ENCODE measurements around the gene PACS2.

The PACS2 gene

DNA sequence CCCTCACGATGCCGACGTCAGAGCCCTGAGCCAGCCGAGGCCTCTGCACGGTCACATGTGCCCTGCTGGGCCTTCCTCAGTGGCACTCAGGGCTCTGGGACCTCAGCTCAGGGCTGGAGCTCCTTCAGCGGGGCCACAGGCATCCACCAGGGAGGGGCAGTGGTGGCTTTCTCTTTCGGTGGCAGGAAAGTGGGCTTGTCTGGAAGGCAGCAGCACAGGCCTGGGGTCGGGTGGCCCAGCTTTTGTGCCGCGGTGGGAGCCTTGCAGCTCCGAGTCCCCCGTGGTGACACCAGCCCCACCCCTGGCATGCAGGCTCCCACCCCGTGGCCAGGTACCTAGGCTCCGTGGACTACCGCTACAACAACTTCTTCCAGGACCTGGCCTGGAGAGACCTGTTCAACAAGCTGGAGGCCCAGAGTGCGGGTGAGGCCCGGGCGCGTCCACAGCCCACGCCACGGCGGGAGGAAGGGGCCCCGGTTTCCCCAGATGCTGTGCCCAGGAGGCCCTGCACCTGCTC, 69.6 kb downstream of the PACS2 start:
- DNase-seq (ENCODE audit: extremely low read depth in 1 of 2, low read depth in 1 of 2): no peak

DNA sequence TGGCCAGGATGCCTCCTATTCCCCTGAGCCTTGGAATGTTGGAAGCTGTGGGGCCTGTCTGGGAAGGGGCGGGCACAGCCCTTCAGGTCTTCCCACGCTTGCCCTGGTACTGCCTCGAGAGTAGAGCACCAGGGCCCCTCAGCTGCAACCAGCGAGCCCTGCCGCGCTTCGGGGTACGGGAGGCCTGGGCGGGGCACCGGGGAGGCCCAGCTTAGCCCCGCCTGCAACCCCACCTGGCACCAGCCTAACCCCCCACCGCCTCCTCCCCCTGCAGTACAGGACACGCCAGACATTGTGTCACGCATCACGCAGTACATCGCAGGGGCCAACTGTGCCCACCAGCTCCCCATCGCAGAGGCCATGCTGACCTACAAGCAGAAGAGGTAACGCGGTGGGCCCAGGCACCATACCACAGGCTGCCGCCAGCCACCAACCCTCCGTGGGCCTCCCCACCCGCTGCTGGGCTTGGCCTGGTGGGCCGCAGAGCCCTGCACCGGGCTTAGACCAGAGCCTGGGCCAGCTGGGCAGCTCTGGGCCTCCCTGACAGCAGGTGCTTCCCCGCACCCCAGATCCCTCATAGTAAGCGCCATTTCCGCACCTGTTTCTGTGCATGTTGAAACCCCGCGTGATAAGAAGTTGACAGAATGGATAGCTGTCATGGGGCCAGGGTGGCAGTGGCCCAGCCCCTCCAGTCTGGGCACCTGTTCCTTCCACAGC, 70.2 kb downstream of the PACS2 start:
- no peak for DNase-seq (ENCODE audit: extremely low read depth in 1 of 2, low read depth in 1 of 2)

DNA sequence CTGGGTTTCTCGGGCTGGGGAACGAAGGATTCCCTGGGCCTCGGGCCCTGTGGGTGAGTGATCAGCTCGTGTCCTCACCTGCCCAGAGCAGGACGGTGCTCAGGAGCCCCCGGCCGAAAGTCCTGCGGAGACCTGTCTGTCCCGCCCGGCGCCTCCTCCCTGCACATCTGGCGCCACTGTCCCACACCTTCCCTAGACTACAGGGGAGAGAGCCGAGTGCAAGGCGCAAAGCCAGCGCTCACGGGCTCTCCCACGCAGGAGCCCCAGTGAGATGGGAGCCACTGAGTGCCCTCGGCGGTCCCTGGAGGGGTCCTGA, 70.7 kb downstream of the PACS2 start:
- DNase-seq (ENCODE audit: extremely low read depth in 1 of 2, low read depth in 1 of 2): no peak

DNA sequence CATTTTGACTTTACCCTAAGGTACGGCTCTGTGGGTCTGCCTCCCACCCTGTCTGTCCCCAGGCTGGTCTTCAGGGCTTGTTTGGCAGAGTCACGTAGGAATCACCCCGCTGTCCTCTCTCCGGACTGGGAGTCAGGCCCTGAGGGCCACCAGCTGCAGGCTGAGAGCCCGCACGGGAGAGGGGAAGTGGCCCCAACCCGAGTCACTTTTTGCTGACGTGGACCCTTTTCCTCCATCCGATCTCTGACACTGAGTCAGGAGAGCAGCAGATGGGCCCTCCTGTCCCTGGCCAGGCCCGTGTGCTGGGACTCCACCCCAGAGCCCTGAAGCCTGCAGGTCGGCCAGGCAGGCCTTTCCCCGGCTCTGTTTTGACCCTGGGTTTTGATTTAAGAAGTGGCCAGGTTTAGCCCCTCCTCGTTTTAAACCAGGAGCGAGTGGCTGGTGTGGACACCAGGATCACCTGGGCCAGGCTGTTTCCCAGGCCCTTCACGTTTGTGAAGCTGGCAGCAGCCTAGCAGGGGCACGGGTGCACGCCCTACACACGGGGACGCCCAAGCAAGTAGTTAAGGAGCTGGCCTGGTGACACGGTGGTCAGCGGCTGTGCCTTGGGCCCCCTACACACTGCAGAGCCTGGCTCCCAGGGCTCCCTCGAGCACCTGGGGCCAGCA, 71.3 kb downstream of the PACS2 start:
- DNase-seq (ENCODE audit: extremely low read depth in 1 of 2, low read depth in 1 of 2): no peak

DNA sequence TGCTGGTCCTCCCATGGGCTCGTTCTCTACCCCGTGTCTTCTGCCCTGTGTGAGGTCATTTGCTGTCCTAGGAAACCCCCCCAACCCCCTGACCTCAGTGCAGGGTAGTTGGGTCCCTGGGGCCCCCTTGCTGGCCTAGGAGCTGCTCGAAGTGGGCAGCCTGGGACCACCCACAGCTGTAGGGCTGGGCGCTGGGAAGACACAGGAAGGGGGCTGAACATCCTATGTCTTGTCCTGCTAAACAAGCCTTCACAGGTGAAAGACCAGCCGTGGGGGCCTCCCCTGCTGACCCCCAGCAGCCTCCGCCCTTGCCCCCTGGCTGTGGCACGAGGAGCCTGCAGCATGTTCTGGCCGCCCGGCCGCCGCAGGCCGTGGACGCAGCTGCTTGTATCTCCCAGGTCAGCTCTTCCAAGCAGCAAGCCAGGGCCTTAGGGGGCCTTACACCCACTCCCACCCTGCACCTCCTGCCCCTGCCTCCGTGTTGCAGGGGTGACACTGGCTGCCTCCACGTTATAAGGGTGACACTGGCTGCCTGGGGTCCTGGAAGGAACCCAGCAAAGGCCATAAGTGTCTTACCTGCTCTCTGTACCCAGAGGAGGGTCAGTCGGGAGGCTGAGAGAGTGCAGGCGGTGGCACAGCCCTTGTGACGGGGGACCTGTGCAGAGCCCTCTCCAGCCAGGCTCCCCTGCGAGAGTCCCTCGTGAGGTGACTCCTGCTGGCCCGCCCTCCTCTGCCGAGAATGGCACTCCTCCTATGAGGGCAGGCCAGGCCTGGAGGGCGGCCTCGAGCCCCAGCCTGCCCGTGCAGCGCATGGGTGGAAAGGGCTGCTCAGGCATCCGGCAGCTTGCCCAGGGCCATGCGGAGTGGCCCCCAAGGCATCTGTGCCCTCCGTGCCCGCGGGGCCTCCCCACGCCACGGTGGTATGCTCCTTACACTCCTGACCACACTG, 72.3 kb downstream of the PACS2 start:
- no peak for DNase-seq (ENCODE audit: extremely low read depth in 1 of 2, low read depth in 1 of 2)

DNA sequence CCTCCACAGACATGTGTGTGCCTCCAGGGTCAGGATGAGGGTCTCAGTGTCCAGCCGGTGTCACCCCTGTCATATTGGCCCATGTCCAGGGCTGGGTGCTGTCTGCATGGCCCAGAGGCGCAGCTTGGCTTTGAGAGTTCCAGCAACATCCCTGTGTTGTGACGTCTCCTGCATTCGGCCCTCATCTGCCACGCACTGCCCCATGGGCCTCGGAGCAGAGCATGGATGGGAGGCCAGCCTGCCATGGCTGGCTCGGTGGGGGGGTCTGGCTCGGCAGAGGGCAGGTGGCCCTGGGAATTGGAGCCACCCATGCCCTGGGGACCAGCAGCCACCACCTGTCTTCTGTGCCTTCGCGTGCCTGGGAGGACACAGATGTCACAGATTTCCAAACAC, 73.0 kb downstream of the PACS2 start:
- DNase-seq (ENCODE audit: extremely low read depth in 1 of 2, low read depth in 1 of 2): no peak

DNA sequence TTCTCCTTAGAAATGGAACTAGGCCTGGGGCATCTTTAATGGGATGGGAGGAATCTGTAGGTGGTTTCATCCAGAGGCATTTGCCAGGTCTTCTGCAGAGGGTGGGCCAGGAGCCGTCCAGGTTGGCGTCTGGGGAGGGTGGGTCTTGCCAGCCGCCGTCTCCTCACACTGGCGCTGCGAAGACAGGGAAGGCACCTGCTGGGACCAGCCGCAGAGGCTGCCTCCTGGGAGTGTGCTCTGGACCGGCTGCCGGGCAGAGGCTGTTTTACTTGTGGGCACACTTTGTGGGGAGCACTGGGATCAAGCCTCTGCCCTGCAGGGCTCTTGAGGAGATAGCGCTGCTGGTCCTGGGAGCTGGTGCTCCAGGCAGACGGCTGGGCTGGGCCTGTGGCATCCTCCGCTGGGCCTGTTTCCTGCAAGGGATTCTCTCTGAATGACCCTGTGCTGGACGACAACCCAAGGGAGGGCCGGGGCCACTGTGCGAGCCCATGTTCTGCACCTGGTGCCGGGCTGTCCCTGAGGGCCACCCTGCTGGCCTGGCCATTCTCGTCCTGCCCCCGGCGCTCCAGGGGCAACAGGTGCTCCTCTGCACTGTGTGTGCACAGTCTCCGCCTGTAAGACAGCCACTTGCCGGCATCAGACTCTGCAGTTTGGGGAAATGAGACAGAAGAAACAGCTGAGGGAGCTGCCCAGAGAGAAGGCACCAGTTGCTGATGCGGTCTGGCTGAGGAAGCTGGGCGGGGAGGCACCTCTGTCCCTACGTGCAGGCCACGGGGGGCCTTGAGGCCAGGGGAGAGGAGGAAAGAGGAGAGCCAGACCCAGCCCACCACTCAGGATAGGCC, 73.8 kb downstream of the PACS2 start:
- no peak for DNase-seq (ENCODE audit: extremely low read depth in 1 of 2, low read depth in 1 of 2)

DNA sequence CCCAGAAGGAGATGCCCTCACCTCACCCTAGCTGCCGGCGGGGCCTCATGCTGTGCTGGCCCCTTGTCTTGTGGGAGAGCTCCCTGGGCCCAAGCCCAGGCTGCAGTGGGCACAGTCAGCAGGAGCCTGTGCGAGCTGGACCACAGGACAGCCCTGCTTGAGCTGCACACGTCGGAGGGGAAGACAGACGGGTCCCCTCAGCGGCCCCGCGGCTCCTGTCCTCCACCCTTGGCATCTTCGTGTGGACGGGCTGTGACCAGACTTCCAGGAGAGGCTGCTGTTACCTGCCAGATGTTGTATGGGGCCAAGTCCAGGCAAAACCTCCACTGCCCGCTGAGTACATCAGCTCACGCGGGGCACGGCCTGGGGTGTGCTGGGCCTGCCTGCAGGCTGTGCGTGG, 74.4 kb downstream of the PACS2 start:
- DNase-seq (ENCODE audit: extremely low read depth in 1 of 2, low read depth in 1 of 2): no peak

DNA sequence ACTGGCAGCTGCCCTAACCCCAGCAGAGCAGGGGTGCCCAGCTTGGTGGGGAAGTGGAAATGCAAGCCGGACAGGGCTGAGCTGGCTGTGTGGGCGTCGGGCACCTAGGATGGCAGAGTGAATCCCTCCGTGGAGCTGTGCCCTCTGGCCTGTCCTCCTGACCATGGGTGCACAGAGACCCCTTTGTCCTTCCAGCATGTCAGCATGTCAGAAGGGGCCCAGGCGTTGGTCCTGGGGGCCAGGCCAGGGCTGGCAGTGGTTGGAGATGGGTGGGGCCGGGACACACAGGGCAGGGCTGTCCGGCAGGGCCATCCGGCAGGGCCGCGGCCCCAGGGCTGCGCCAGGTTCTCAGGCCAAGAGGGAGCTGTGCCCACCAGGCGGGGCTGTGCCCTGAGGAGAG, 75.0 kb downstream of the PACS2 start:
- no peak for DNase-seq (ENCODE audit: extremely low read depth in 1 of 2, low read depth in 1 of 2)

DNA sequence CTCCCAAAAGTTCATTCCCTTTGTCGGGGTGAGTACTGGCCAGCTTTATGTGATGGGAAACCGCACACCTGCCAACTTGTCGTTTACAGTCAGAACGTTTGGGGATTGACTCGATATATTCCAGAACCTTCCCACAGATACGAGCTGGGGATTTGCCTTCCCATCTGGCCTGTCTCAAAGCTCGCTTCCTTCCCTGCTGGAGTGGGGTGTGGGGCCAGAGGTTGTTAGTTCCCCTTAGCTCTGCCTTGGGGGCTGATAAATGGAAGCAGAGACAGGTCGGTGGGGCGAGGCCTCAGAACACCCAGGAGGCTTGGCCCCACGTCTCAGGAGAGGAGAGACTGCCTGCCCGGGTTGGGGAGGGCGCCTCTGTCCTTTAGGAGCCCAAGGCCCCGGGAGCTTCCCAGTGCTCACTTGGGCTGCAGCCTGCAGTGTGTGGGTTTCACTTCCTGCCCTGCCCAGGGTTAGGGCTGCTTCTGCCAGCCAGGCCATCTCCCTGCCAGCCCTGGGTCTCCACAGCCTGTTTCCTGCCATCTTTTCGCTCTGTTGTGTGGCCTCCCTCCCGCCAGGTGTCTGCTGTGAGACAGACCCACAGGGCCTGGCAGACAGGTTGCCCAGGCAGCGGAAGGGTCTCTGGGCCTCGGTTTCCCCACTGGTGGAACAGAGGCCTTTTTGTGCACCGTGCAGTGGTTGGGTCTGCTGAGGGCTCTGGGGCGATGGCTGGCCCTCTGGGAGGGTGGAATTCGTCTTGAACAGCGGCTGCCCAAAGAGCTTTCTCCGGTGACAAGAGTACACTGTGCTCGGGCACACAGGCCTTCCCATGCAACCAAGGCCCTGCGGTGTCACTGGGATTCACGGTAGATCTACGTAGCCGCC, 75.7 kb downstream of the PACS2 start:
- no peak for DNase-seq (ENCODE audit: extremely low read depth in 1 of 2, low read depth in 1 of 2)

DNA sequence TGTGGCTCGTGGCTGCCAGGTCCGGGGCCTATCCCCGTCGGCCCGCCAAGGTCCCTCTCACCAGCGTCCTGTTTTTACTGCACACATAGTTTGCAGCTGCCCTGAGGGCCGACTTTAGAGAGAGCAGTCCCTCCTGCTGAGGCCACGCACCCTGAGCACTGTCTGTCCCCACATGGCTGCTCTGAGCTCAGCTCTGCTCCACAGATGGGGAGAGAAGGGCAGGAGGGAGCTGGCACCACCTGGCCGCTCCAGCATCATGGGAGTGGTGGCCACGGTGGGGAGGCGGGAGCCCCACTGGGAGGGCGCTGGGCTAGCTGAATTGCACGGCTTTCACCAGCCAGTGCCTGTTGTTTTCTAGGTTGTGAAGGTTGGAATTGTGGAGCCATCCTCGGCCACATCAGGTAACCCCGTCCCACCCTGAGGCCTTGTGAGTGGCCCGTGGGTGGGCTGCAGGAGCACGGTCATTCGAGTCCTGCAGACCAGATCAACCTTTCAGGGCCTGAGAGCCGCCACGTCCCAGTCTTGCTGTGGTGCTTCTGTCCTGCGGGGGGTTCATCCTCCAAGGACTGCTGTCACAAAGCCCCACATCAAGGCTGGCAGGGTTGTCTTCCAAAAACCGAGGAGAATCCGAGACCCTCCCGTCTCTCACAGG, 76.4 kb downstream of the PACS2 start:
- no peak for DNase-seq (ENCODE audit: extremely low read depth in 1 of 2, low read depth in 1 of 2)

DNA sequence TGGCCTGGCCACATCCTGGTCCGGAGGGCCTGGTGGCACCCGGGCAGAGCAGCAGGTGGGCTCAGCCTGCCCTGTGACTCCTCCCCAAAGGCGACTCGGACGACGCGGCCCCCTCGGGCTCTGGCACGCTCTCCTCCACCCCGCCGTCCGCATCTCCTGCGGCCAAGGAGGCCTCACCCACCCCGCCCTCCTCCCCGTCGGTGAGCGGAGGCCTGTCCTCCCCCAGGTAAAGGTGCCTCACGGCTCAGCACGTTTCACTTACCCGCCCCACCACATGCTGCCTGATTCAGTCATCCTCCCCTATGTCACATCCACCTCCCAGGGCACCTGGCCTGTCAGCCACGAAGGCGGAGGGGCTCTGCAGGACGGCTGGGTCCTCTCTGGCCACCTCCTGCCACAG, 77.0 kb downstream of the PACS2 start:
- DNase-seq (ENCODE audit: extremely low read depth in 1 of 2, low read depth in 1 of 2): no peak

DNA sequence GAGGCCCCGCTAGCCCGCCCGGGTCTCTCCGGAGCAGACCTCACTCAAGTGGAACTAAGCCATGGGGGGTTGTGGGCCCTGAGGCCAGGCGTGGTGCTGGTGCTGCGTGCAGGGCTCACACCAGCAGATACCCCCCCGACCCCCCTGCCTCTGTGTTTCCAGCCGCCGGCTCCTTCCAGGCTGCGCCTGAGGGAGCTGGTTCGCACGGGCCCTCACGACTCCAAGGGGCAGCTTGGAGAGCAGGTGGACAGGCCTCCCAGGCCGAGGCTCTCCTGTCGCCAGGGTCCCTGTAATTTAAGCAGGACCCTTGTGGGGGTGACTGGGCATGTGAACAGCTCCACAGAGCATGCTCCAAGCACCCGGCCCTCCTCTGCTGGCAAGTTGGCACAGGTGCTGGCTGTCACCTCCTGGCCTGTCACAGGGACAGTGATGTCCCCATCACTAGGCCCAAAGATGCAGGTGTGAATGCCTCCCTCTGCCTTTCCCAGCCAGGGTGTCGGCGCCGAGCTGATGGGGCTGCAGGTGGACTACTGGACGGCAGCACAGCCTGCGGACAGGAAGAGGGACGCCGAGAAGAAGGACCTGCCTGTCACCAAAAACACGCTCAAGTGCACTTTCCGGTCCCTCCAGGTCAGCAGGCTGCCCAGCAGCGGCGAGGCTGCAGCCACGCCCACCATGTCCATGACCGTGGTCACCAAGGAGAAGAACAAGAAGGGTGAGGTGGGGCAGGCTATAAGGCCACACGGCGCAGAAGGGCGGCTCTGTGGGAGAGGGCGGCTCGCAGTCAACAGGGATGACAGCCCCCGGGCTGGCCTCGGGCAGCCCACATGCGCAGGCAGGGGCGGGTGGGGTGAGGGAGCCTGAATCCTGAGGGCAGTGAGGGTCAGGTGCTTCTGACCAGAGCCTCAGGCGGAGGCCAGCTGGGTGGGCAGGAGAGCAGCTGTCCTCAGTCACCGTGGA, 77.9 kb downstream of the PACS2 start:
- no peak for DNase-seq (ENCODE audit: extremely low read depth in 1 of 2, low read depth in 1 of 2)

DNA sequence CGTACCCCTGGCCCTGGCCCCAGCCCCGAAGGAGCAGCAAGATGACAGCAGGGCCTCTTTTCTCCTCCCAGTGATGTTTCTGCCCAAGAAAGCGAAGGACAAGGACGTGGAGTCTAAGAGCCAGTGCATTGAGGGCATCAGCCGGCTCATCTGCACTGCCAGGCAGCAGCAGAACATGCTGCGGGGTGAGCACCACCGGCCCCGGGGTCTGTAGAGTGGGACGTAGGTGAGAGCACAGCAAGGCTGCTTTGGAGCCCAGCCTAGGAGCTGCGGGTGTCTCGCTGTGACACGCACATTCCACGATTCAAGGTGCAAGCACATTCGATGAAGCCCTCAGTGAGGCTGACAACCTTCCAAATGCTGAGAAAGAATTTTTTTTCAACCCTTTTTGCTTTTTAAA, 78.6 kb downstream of the PACS2 start:
- no peak for DNase-seq (ENCODE audit: extremely low read depth in 1 of 2, low read depth in 1 of 2)

DNA sequence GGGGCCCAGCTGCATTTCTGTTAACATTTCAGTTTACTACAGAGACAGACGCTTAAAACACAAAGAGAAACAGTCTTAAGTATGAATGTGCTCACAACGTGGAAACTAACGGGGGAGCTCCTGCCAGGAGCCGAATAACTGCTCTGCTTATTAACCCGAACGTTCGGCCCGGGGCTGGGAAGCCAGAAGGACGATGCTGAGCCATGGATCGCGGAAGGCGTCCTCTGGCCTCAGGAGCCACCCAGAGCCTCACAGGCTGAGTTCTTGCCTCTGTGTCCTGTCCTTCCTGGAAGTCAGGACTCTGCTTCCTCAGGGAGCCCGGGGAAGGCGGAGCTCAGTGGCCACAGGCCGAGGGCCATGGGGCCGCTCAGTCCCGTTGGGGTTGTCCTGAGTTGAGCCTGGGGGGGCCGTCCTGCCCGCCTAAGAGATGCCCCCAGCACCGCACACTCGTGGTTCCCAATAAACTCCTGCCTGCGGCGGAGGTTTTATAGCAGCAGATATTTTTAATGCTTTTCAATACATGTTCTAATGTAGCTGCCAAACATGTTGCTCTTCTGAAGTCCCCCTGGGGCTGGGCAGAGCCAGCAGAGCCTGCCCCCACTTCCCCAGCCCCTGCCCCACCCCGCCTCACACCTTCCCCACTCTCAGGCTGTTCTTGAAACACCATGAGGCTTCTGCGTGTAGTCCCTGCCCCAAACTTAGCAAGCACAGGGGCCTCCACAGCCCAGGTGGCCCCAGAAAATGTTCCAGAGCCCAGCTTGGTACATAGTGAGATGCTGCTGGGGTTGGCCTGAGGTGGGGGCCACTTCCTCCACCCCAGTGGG, 80.4 kb downstream of the PACS2 start:
- no peak for DNase-seq (ENCODE audit: extremely low read depth in 1 of 2, low read depth in 1 of 2)

DNA sequence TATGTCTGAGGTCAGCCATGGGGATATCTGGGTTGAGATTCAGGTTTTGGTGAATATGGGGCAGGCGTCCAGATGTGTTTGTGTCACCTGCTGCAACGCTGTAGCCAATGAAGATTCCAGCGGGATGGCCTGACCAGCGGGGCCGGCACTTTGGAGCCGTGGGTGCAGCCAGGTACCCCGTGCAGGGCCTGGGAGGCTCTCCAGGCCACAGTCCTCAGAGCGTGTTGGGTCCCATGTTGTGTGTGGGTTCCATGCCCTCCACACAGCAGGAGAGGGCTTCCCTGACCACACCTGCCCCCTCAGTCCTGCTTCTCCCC, 80.9 kb downstream of the PACS2 start:
- DNase-seq (ENCODE audit: extremely low read depth in 1 of 2, low read depth in 1 of 2): no peak

DNA sequence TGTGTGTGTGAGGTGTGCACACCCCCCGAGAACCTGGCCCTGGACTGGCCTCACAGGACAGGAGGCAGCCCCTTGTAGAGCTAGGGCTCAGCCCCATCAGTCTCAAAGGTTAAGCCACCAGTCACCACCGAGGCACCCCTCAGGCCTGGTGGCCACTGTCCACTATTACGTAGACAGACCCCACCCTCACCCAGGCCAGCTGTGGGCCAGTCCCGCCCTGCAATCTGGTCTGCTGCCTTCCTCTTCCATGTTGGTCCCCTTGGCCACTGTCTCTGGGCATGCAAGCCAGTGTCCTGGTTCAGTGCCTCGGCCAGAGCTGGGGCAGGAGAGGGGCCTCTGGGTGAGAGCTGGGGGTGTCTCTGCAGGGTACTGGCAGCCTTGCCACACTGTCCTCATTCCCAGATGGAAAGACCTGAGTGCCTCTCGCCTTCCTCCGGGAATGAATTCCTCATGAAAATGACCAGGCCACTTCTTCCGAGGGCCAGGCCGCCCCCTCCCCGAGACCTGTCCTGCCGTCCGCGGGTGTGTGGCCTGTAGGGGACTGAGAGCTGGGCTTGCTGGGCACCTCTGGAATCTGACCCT, 82.9 kb downstream of the PACS2 start:
- no peak for DNase-seq (ENCODE audit: extremely low read depth in 1 of 2, low read depth in 1 of 2)
